ENCODE data around the gene MYO9A.

DNA sequence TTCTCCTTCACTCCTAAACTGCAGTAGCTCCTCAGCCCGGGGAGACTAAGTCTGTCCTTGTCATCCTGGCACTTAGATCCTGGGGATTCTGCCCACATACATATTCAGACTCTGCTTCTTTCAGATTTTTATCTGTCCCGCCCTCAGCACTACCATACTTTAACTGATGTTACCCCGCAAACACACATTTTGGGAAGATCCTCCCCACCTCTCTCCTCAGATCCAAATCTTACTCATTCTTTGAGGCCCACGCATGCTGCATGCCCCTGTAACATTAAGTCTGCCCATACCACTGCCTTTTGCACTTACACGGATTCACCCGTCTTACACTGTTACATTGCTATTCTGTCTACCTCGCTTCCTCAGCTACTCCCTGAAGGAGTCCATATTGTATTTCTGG lies 36.4 kb upstream of the MYO9A start:
- TF ChIP-seq, protein P1, sequence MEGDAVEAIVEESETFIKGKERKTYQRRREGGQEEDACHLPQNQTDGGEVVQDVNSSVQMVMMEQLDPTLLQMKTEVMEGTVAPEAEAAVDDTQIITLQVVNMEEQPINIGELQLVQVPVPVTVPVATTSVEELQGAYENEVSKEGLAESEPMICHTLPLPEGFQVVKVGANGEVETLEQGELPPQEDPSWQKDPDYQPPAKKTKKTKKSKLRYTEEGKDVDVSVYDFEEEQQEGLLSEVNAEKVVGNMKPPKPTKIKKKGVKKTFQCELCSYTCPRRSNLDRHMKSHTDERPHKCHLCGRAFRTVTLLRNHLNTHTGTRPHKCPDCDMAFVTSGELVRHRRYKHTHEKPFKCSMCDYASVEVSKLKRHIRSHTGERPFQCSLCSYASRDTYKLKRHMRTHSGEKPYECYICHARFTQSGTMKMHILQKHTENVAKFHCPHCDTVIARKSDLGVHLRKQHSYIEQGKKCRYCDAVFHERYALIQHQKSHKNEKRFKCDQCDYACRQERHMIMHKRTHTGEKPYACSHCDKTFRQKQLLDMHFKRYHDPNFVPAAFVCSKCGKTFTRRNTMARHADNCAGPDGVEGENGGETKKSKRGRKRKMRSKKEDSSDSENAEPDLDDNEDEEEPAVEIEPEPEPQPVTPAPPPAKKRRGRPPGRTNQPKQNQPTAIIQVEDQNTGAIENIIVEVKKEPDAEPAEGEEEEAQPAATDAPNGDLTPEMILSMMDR (conservative IDR thresholded peaks at IDR 0.05; ENCODE audit: low read depth, low read length) = no peak
- TF ChIP-seq EZH2 (IDR thresholded peaks at IDR 0.05; ENCODE audit: borderline replicate concordance, low read depth, low read length, poor library complexity, severe bottlenecking) = no peak
